GM18873 (cell line): ENCODE results near the gene LCP1.

ENCODE experiments used
- ATAC-seq: cut with Tn5 transposase; IDR thresholded peaks from one replicate; pipeline ENCODE4 v1.9.1; 2021; ENCODE audit warnings: mild to moderate bottlenecking, moderate library complexity, moderate number of reproducible peaks; ENCODE audit not compliant: unreplicated experiment, low FRiP score

Gene LCP1

DNA sequence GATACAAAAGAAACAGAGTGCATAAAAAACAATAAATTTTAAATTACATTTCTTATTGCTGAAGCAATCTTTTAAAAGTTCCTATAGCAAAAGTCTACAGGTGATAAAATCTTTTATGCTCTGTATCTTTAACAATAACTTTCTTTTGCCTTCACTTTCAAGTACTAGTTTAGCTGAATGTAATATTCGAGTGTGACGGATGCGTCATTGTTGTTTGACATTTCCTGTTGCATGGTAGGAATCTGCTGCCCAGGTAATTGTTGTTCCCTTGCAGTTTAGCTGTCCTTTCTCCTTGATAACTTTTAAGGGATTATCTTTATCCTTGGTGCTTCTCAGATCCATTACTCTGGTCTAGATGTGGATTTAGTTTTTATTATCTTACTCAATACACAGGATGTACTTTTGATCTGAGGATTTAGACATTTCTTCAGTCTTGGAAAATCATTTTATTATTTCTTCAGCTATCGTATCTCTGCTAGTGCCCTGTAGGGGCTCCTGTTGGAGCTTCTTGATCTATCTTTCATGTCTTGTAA lies 75.1 kb downstream of the LCP1 start:
- ATAC-seq: no peak

GRCh38 chr13:46104868-46105267 lies 77.1 kb downstream of the LCP1 start, which contains the start of gene CPB2:
Gene CPB2 (minus strand): TSS chr13:46105033. CDS start chr13:46105009, 24 bp downstream.
- no peak for ATAC-seq

- no peak for ATAC-seq
These were observed 78.9 kb downstream of the LCP1 start for GRCh38 chr13:46103037-46103436.

- no peak for ATAC-seq
These were observed 79.7 kb downstream of the LCP1 start for GRCh38 chr13:46102255-46102605.

DNA sequence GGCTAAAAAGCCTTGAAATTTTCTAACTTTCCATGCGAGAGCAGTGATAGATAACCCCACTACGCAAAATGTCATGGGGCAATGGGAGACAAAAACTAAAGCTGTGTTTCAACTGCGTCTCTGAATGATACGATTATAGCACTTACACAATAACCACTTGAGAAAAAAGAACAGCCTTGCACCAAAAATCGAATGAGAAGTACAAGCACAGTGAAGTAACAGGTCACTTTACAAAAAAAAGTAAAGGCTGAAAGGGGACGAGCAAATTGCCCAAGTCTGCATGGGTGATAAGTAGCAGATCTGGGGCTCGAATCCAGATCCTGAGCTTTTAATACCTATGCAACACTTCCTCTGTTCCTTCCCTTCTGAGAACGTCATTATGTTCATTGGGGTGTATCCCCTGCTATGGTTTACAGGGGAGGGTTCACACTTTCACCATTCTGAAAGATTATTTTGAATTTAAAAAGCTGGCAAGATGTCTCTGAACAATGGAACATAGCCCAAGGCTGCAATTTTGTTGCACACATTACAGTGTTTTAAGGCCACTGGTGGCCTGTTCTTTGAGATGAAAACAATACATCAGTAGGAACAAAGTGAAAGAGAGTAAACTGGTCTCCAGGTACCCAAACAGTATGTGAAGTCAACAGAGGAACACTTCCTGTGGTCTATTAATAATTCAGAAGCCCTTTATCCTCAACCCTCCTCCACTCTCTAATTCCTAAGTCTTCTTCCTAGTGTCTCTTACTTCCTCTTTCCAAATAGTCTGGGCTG lies 80.3 kb downstream of the LCP1 start:
- no peak for ATAC-seq

GRCh38 chr13:46101002-46101401 lies 81.0 kb downstream of the LCP1 start:
- no peak for ATAC-seq

- ATAC-seq: no peak
These were observed 81.7 kb downstream of the LCP1 start for GRCh38 chr13:46100191-46100815.

DNA sequence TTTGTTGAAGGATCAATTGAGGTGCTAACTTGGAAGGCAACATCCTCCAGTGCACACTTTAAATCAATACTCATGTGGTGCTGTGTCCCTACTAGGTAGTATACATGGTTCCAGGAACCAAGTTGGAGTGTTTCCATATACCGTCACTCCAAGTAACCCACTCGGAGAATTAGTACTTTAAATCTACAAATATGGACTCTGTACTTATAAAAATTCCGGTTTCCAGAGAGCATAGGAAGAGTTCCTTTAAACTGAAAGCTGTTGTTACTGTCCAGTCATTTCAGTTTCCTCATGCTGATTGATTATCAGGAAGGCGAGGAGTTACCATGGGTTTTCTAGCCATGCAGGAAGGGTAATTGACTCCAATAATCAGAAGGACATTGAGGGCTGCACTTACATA lies 84.3 kb downstream of the LCP1 start:
- no peak for ATAC-seq

GRCh38 chr13:46097015-46097414 lies 85.0 kb downstream of the LCP1 start:
- no peak for ATAC-seq

DNA sequence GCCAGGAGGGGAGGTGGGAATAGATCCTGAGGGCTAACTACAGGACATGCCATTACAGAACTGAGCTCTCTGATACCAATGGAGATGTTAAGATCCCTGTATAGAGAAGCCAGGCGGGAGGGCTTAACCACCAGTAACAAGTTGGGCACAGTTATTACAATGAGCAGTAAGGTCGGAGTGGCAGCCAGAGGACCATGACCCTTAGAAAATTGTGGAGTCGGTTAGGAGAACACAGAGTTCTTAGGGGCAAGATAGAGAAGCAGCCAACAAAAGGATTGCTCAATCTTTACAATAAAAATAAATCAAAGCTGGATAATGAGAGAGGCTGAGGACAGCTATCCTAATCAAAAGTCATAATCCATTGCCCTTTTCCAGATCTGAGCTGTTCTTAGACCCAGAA lies 87.5 kb downstream of the LCP1 start:
- ATAC-seq: no peak

DNA sequence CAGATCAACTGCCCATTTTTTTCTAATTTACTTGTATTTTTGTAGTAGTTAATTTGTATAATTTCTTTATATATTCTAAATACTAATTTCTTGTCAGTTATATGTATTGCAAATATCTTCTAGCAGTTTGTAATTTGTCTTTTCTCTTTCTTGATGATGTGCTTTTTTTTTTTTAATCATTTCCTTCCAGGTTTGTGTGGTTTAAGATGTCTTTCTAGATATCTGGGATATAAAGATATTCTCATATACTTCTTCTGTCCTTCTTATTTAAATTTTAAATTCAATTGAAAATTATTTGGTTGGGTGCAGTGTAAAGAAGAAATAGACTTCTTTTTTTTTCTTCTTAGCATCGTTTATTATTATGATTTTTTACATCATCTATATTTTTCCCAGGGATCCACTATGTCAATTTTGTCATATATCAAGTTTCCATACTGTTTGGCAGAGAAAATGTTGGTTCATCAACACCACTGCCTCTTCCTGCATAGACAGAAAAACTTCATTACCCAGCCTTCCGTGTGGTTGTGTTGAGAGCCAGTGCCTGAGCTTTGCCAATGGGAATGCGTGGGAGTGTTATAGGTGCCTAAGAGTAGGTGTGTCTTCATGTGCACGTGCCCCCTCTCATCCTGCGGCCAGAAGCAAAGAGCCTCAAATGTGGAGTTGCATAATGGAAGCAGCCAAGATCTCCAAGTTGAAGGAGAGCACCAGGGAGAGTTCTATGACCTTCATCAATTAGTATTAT lies 93.0 kb downstream of the LCP1 start:
- no peak for ATAC-seq

DNA sequence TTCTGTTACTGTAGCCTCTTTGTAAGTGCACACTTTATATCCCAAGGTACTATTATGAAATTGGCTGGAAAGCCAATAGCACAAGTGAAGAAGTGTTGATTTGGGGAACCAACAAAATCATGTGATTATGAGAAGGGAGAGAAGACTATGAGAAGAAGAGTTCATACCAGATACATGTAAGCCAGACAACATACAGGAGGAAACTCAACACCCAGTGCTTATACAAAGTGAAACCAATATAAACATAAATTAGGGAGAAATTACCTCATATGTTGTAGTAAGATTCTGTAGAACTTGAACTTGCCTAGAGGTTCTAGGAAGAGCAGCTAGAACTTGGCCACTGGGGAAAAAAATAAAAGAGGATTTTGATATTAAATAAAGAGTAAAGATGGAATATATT lies 94.5 kb downstream of the LCP1 start:
- no peak for ATAC-seq

GRCh38 chr13:46086985-46087384 lies 95.0 kb downstream of the LCP1 start:
- ATAC-seq: no peak

GRCh38 chr13:46086421-46086922 lies 95.5 kb downstream of the LCP1 start:
- ATAC-seq: no peak

- no peak for ATAC-seq
These were observed 96.2 kb downstream of the LCP1 start for GRCh38 chr13:46085737-46086136.

GRCh38 chr13:46082324-46082723 lies 99.7 kb downstream of the LCP1 start:
- ATAC-seq: no peak

GRCh38 chr13:46079770-46080169 lies 102.2 kb downstream of the LCP1 start:
- no peak for ATAC-seq

DNA sequence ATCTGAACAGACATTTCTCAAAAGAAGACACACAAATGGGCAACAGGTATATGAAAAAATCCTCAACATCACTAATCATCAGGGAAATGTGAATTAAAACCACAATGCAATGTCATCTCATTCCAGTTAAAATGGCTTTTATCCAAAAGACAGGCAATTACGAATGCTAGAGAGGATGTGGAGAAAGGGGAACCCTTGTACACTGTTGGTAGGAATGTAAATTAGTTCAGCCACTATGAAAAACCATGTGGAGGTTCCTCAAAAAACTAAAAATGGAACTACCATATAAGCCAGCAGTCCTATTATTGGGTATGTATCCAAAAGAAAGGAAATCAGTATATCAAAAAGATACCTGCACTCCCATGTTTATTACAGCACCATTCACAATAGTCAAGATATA lies 104.7 kb downstream of the LCP1 start:
- no peak for ATAC-seq

GRCh38 chr13:46076827-46077226 lies 105.2 kb downstream of the LCP1 start:
- ATAC-seq: no peak
